DOHH2 (cell line): ENCODE data around the gene TMC4.
"Not testable (repeated sequence)": the region's sequence is repeated elsewhere in the genome, so short reads cannot be mapped to it uniquely, and the experiment has no call there.

Experiments used
- H3F3A ChIP-seq: fragments of 200-600 bp; sonication (generic), shearing (Covaris generic); 2 replicates; pipeline ENCODE4 v1.6.0; 2016; ENCODE audit warnings: antibody characterized with exemption, mild to moderate bottlenecking; ENCODE audit not compliant: control insufficient read depth, insufficient read depth
- H3K27ac ChIP-seq: fragments of 200-600 bp; sonication (generic); 2 replicates; pipeline ENCODE4 v1.5.1; 2014; ENCODE audit warnings: low read depth, mild to moderate bottlenecking, low read length, moderate library complexity
- H3K27me3 ChIP-seq: fragments of 200-600 bp; sonication (generic); 2 replicates; pipeline ENCODE4 v1.6.1; 2014; ENCODE audit warnings: mild to moderate bottlenecking, low read length, mixed read lengths; ENCODE audit not compliant: control insufficient read depth
- H3K36me3 ChIP-seq: fragments of 200-600 bp; sonication (generic); 2 replicates; pipeline ENCODE4 v1.6.1; 2014; ENCODE audit warnings: mild to moderate bottlenecking, low read length, moderate library complexity, mixed read lengths; ENCODE audit not compliant: control insufficient read depth
- H3K4me1 ChIP-seq: fragments of 200-600 bp; sonication (generic); 2 replicates; pipeline ENCODE4 v1.6.1; 2014; ENCODE audit warnings: mild to moderate bottlenecking, low read length, mixed read lengths; ENCODE audit not compliant: control insufficient read depth
- H3K4me2 ChIP-seq: fragments of 200-600 bp; sonication (generic); 2 replicates; pipeline ENCODE4 v1.6.0; 2014; ENCODE audit warnings: mild to moderate bottlenecking, low read length, moderate library complexity
- H3K4me3 ChIP-seq: fragments of 200-600 bp; sonication (generic); 2 replicates; pipeline ENCODE4 v1.5.1; 2014; ENCODE audit warnings: mild to moderate bottlenecking, low read length, mixed read lengths
- H3K79me2 ChIP-seq: fragments of 200-600 bp; sonication (generic); 2 replicates; pipeline ENCODE4 v1.6.1; 2014; ENCODE audit warnings: mild to moderate bottlenecking, low read length, mixed read lengths; ENCODE audit not compliant: control insufficient read depth
- H3K9me2 ChIP-seq: fragments of 200-600 bp; sonication (generic); replicated peaks from 2 replicates; pipeline ENCODE4 v1.6.1; 2014; ENCODE audit warnings: mild to moderate bottlenecking, low read length, mixed read lengths; ENCODE audit not compliant: control insufficient read depth
- H3K9me3 ChIP-seq: fragments of 200-600 bp; sonication (generic); 2 replicates; pipeline ENCODE4 v1.6.1; 2014; ENCODE audit warnings: antibody characterized with exemption, low read length, mixed read lengths; ENCODE audit not compliant: control insufficient read depth, insufficient read depth
- H4K20me1 ChIP-seq: fragments of 200-600 bp; sonication (generic); 2 replicates; pipeline ENCODE4 v1.6.0; 2014; ENCODE audit warnings: low read depth, mild to moderate bottlenecking, antibody characterized with exemption, low read length, moderate library complexity; ENCODE audit not compliant: control insufficient read depth, insufficient read depth
- EZH2phosphoT487 ChIP-seq: fragments of 200-600 bp; sonication (generic); IDR thresholded peaks from 2 replicates; pipeline ENCODE4 v1.6.1; 2017; ENCODE audit warnings: borderline replicate concordance, mild to moderate bottlenecking, antibody characterized with exemption, low read length, moderate library complexity, mixed read lengths
- TF ChIP-seq, protein P1 (sequence below): fragments of 200-600 bp; sonication (generic); IDR thresholded peaks from one replicate; pipeline ENCODE4 v1.5.1; 2014; ENCODE audit warnings: antibody characterized with exemption, mild to moderate bottlenecking, low read depth, low read length; ENCODE audit not compliant: poor library complexity, severe bottlenecking

TMC4 gene

DNA sequence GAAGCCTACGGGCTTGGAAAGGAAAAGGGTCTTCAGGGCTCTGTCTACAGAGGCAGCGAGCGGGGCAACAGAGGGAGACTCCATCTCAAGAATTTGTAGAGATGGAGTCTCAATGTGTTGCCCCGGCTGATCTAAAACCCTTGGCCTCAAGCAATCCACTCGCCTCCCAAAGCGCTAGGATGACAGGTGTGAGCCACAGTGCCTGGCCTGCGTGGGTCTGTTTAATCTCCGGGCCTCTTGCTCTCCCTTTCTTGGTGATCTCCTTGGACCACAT is 35.8 kb upstream of the TMC4 start:
- no peaks in the 10 kb centered on the region for H3K9me2 ChIP-seq
- H3K4me1 ChIP-seq: peaks cover 25% of the 10 kb centered on the region
- H3K4me3 ChIP-seq: no peak overlapping the region
- peaks cover 46% of the 10 kb centered on the region for H3K79me2 ChIP-seq
- no peak for TF ChIP-seq EZH2phosphoT487
- TF ChIP-seq, protein P1, sequence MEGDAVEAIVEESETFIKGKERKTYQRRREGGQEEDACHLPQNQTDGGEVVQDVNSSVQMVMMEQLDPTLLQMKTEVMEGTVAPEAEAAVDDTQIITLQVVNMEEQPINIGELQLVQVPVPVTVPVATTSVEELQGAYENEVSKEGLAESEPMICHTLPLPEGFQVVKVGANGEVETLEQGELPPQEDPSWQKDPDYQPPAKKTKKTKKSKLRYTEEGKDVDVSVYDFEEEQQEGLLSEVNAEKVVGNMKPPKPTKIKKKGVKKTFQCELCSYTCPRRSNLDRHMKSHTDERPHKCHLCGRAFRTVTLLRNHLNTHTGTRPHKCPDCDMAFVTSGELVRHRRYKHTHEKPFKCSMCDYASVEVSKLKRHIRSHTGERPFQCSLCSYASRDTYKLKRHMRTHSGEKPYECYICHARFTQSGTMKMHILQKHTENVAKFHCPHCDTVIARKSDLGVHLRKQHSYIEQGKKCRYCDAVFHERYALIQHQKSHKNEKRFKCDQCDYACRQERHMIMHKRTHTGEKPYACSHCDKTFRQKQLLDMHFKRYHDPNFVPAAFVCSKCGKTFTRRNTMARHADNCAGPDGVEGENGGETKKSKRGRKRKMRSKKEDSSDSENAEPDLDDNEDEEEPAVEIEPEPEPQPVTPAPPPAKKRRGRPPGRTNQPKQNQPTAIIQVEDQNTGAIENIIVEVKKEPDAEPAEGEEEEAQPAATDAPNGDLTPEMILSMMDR: no peak
- no peak overlapping the region for H3K4me2 ChIP-seq
- H3K27ac ChIP-seq: no peak overlapping the region
- no peaks in the 10 kb centered on the region for H3K9me3 ChIP-seq
- H3K27me3 ChIP-seq: no peaks in the 10 kb centered on the region
- peaks cover 63% of the 10 kb centered on the region for H3K36me3 ChIP-seq
- peaks cover 26% of the 10 kb centered on the region for H4K20me1 ChIP-seq
- H3F3A ChIP-seq: peaks cover 60% of the 10 kb centered on the region

DNA sequence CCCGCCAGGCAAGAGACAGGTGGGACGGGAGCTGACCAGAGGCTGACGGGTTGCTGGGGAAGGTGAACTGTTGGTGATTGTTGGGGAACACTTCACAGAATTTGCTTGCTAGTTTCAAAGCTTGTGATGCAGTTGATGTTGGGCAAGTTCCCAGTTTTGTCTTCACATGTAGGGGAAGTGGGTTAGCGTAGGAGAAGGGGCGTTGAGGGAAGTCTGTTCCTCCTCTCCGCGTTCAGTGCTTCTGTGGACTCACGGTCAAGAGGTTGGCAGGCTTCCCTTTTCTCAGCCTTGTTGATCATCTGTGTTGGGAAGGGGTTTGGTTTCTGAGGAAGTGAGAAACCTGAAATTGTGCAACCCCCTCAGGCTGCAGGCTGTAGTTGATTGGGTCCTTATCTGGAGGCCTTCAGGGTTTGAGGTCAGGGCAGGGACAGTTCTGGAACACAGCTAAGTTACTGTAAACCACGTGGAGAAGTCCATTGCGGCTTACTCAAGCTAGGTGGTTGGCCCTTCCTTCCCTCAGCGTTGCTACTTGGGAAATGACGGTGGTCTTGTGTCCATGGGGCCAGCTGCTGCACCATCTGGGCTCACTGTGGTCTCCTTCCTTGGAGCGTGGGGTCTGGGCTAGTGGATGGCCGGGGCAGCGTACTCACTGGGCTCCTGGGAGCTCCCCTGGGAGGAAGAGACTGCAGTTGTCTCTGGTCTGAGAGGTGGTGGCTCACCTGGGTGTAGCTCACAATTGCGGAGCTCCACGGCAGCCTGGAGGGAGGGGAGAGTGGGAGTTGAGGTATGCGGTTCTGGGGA is 35.2 kb upstream of the TMC4 start:
- Histone ChIP-seq H3K4me1 (peaks cover 30% of the 10 kb centered on the region), H3K27me3 (no peaks in the 10 kb centered on the region), H3K79me2 (peaks cover 52% of the 10 kb centered on the region), H3K27ac (no peak overlapping the region), H3K36me3 (peaks cover 68% of the 10 kb centered on the region), H4K20me1 (peaks cover 31% of the 10 kb centered on the region), H3K9me3 (no peaks in the 10 kb centered on the region), H3K4me2 (no peak overlapping the region), H3K4me3 (no peak overlapping the region), H3K9me2 (no peaks in the 10 kb centered on the region), H3F3A (peaks cover 65% of the 10 kb centered on the region)
- TF ChIP-seq EZH2phosphoT487: no peak
- TF ChIP-seq, protein P1: no peak

DNA sequence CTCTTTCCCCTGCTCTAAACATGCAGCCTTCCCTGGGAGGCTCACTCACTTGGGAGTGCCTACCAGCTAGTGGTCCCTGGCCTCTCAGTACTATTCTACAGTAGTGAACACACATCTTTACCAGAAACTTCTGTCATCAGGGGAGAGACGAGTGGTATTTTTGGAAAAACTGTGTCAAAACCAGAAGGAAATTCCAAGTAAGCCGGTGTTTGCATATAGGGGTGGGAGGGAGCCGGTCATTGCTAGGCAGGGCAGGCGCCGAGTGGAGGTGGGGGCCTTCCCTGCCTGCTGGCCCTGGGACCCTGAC is 34.7 kb upstream of the TMC4 start:
- Histone ChIP-seq H3K9me2 (no peaks in the 10 kb centered on the region), H3F3A (peaks cover 70% of the 10 kb centered on the region), H3K79me2 (peaks cover 57% of the 10 kb centered on the region), H3K36me3 (peaks cover 74% of the 10 kb centered on the region), H3K4me3 (no peak overlapping the region), H3K9me3 (no peaks in the 10 kb centered on the region), H3K27ac (no peak overlapping the region), H3K27me3 (no peaks in the 10 kb centered on the region), H4K20me1 (peaks cover 37% of the 10 kb centered on the region), H3K4me2 (no peak overlapping the region), H3K4me1 (peaks cover 36% of the 10 kb centered on the region)
- TF ChIP-seq EZH2phosphoT487: no peak
- TF ChIP-seq, protein P1: no peak

DNA sequence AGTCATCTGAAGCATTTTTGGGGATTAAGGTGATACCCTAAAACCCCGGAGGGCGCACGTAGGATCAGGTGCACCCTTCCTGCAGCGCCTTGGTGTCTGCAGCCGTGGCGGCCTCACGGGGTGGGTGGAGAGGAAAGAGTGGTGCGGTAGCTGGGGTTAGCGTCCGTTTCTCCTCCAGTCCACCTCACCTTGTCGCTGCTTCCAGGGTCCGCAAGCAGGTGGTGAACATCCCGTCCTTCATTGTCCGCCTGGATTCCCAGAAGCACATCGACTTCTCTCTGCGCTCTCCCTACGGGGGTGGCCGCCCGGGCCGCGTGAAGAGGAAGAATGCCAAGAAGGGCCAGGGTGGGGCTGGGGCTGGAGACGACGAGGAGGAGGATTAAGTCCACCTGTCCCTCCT is 34.2 kb upstream of the TMC4 start:
- peaks cover 41% of the 10 kb centered on the region for H4K20me1 ChIP-seq
- H3K27me3 ChIP-seq, H3K4me3 ChIP-seq, H3K9me3 ChIP-seq, H3K27ac ChIP-seq, H3K9me2 ChIP-seq: not testable (repeated sequence)
- peaks cover 40% of the 10 kb centered on the region for H3K4me1 ChIP-seq
- peaks cover 74% of the 10 kb centered on the region for H3F3A ChIP-seq
- peaks cover 78% of the 10 kb centered on the region for H3K36me3 ChIP-seq
- peaks cover 62% of the 10 kb centered on the region for H3K79me2 ChIP-seq
- H3K4me2 ChIP-seq: peak overlapping the region; percentile 8; the same call in 1 of the 2 replicates
